ENCODE measurements around the gene BFSP2. TPM values are rescaled to one million over a fixed set of nuclear protein-coding genes. Genes with fewer than 3 reads are reported as not detected.
A peak's percentile ranks its signal among the peaks of the same experiment; 100 is the strongest.

BFSP2 gene
- polyA plus RNA-seq, 4 donors, result 0.14 to 0.56 (median 0.22) TPM; not detected in 1

- DNase-seq (ENCODE audit: low read depth in 4 of 4, low spot score in 2 of 4), result peak in 1 of 4 donors; percentile 12
Measured at GRCh38 chr3:133413161-133414020, 13.5 kb downstream of the BFSP2 start.

DNA sequence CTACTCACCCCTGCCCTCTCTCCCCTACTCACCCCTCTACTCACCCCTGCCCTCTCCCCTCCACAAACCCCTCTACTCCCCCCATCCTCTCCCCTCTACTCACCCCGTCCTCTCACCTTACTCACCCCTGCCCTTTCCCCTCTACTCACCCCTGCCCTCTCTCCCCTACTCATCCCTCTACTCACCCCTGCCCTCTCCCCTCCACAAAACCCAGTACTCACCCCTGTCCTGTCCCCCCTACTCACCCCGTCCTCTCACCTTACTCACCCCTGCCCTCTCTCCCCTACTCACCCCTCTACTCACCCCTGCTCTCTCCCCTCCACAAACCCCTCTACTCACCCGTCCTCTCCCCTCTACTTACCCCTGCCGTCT is 14.2 kb downstream of the BFSP2 start:
- DNase-seq (ENCODE audit: low read depth in 4 of 4, low spot score in 2 of 4), result no peak

GRCh38 chr3:133418361-133418760 is 18.5 kb downstream of the BFSP2 start:
- DNase-seq (ENCODE audit: low read depth in 4 of 4, low spot score in 2 of 4), result no peak

DNA sequence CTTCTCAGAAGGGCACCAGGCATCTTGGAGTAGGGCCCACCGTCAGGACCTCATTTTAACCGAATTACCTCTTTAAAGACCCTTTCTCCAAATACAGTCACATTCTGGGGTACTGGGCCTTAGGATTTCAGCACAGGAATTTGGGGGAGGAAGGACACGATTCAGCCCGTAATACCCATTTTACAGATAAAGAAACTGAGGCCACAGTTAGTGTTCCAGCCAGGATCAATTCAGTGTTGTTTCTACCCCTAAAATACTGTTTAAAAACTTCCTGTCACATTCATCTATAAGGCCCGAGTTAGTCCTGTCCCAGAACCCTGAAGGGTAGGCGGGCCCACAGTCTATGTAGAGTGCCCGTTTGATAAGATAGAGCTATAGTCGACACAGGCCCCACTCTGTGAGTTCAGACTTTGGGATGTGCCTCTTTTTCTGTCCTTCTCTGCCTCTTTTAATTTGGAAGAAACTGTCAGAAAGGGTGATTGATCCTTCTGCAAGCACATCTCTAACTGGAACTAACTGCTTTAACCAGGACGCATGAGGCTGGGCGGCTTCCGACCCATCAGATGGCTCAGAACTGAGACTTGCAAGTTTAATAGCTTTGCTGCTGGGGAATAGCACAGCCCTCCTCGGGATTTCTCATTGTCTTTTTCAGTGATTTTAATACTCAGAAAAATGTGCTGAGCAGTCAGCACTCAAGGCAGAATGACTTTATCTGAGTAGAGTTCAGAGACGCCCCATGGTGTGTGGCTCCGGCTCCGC is 19.5 kb downstream of the BFSP2 start:
- DNase-seq (ENCODE audit: low read depth in 4 of 4, low spot score in 2 of 4), result no peak

DNA sequence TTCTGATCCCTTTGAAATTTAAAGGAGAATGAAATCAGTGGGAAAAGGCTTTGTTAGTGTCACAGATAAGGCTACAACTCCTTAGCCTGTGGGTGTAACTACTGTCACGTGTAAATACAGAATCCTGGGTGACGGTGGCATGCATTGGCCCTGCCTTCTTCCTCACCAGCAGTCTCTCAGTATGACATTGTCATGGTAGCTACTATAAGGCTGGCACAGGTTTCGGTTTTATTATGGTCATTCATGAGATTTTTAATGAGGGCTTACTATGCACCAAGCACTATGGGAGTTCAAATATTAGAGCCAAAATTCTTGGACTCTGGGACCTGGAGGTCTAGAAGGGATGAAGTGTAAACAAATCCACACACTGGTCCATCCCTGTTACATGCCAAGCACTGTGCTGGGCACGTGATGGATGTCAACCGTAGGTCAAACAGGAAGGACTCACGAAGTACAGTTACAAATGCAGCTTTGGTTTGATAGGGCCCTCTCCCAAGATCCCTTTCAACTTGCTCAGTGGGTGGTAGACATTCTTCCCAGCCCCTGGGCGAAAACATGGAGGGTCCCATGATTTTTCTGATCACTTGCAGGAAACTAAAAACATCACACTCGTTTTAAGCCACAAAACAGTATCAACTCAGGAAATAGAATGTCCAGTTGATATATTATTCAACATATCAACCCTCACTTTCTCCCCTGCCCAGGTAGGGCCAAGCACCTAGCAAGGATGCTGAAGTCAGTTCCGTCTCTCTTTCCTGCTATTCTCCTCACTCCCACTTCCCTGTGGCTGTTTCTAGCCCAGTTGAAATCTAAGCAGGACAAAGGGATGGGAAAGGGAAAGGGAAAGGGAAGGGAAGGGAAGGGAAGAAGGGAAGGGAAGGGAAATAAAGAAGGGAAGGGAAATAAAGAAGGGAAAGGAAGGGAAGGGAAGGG is 25.3 kb downstream of the BFSP2 start:
- no peak for DNase-seq (ENCODE audit: low read depth in 4 of 4, low spot score in 2 of 4)

GRCh38 chr3:133425898-133426297 is 26.0 kb downstream of the BFSP2 start:
- DNase-seq (ENCODE audit: low read depth in 4 of 4, low spot score in 2 of 4), result no peak

- DNase-seq (ENCODE audit: low read depth in 4 of 4, low spot score in 2 of 4), result no peak
Measured at GRCh38 chr3:133426721-133427120, 26.9 kb downstream of the BFSP2 start.

DNA sequence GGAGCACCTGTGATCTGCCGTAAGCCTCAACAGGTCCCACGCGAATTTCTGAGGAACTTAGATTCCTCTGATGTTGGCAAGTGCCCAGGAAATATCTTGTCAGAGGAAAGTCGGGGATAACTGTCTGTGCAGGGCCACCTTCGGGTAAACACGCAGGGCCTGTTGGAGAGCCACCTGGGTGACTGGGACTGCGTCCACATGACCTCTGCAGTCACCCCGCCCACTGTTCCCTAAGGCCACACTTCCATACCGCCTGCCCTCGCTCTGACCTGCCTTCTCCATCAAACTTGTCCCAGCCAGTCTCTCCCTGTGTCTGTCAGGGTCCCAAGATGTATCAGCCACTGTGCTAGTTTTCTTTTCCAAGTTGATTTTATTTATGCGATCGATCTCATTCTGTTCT is 28.7 kb downstream of the BFSP2 start:
- DNase-seq (ENCODE audit: low read depth in 4 of 4, low spot score in 2 of 4), result no peak

DNA sequence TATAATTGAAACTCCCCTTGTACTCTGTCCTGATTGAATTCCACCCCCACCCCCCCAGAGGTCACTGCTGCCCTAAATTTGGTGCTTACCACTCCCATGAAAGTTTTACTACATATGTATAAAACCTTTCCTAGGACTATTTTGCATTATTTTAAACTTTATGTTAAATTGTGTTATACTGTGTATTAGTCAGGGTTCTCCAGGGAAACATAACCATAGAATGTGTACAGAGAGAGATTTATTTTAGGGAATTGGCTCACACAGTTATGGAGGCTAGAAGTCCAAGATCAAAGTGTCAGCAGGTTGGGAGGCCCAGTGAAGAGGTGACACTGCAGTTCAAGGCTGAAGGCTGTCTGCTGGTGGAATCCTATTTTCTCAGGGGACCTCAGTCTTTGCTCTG is 29.2 kb downstream of the BFSP2 start:
- DNase-seq (ENCODE audit: low read depth in 4 of 4, low spot score in 2 of 4), result no peak

DNA sequence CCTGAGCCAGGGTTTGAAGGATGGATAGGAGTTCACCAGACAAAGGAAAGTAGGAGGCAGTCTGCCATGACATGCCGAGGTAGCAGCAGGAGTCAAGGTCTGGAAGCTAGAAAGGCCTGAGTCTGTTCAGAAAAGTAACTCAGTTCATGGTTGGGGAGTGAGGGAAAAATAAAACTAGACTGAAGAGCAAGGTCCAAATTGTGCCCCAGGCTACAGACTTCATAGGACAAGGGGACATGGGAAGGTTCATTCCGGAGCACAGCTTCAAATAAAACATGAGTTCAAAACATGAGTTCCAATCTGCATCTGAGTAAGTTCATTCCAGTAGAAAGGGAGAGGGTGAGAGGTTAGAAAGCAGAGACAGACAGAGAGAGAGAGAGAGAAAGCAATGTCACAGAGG is 39.7 kb downstream of the BFSP2 start:
- DNase-seq (ENCODE audit: low read depth in 4 of 4, low spot score in 2 of 4), result no peak

GRCh38 chr3:133440652-133441051 is 40.8 kb downstream of the BFSP2 start:
- no peak for DNase-seq (ENCODE audit: low read depth in 4 of 4, low spot score in 2 of 4)

GRCh38 chr3:133441867-133442270 is 42.0 kb downstream of the BFSP2 start:
- DNase-seq (ENCODE audit: low read depth in 4 of 4, low spot score in 2 of 4), result no peak

DNA sequence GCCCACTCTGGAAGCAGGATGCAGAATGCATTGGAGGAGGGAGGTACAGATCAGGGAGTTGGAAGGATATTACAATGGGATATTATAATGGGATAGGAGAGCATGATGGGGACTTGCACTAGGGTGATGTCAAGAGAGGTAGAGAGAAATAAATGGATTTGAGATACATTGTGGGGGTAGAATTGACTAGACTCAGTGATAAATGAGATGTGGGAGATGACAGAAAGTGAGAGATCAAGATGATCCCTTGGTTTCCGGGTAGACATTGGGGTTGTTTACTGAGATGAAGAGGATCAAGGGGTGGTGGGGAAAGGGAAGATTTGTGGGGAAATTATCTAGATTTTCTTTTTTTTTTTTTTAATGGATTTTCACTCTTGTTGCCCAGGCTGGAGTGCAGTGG is 42.7 kb downstream of the BFSP2 start:
- DNase-seq (ENCODE audit: low read depth in 4 of 4, low spot score in 2 of 4), result no peak

GRCh38 chr3:133443649-133444422 is 44.0 kb downstream of the BFSP2 start:
- DNase-seq (ENCODE audit: low read depth in 4 of 4, low spot score in 2 of 4), result no peak

- DNase-seq (ENCODE audit: low read depth in 4 of 4, low spot score in 2 of 4), result no peak
Measured at GRCh38 chr3:133444423-133444774, 44.5 kb downstream of the BFSP2 start.

DNA sequence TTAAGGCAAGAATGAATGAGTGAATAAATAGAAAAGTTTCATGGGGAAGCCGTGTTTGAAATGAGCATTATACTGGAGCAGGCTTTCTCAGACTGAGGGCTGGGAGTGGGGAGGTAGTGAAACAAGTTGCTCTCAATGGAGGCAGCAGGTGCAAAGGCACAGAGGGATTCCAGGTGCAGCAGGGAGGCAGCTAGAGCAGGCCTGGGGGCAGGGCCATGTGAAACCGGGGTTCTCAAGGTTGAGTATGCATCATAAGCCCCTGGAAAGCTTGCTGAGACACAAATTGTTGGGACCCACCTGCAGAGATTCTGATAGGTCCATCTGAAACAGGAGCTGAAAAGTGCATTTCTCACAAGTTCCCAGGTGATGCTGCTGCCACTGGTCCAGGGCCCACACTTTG is 45.3 kb downstream of the BFSP2 start:
- no peak for DNase-seq (ENCODE audit: low read depth in 4 of 4, low spot score in 2 of 4)

DNA sequence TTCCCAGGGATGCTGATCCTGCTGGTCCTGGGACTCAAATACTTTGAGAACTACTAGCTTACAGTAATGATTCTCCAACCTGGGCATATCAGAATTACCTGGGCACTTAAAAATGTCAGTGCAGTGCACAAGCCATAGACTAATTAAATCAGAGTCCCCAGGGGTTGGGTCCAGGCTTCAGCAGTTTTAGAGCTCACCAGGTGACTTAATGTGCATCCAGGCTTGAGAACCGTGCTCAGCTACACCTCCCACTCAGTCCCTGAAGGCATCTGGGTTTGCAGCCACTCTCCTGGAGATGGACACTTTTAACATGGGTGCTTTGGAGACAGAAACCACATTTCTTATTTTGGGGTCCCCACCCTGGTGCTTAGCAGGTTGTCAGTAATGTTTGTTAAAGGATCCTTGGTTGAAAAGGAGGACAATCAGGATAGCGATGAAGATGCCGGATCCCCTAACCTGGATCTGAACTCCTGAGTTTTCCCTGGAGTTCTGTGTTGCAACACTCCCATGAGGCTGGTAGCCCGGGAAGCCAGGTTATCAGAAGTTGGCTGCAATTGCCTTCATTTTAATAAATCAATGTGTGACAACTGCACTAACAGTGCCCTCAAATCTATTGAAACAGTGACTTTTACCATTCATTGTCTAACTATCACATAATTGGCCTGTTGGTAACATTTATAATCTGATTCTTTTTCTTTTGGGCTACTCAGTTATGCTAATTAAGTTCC is 48.1 kb downstream of the BFSP2 start:
- DNase-seq (ENCODE audit: low read depth in 4 of 4, low spot score in 2 of 4), result no peak

DNA sequence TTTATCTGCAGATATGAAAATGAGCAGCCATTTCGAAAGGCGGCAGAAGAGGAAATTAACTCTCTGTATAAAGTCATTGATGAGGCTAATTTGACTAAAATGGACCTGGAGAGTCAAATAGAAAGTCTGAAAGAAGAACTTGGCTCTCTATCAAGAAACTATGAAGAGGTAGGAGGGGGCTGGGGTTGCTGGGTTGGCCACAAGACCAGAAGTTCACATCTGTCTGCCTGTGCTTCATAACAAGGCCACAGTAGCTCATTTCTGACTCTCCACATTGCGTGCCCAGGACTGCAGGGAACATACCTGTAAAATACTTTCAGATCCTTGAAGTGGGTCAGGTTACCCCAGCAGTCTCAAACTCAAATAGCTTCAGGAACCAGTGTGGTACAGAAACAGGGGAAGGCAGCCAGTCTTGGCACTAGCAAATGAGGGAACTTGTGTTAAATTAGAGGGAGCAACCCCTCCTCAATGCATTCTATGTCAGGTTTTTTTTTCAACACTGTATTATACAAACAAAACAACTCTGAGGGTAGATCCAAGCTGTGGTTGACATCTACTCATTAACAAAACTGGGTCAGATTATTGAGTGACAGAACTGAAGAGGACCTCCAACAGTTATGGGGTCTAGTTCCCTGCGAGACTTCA is 48.7 kb downstream of the BFSP2 start:
- DNase-seq (ENCODE audit: low read depth in 4 of 4, low spot score in 2 of 4), result no peak

DNA sequence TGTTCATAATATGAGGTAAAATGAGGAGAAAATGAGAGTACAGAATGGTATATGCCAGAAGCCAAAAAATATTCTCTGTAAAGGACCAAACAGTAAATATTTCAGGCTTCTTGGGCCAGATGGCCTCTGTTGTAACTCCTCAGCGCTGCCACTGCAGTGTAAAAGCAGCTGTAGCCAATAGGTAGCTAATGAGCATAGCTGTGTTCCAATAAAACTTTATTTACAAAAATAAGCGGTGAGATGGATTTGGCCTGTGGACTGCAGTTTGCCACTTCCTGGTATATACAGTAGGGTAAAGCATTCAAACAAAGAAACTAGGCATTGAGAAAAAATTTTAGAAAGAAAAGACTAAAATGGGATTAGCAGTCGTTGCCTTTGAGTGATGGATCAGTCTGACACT is 51.5 kb downstream of the BFSP2 start:
- DNase-seq (ENCODE audit: low read depth in 4 of 4, low spot score in 2 of 4), result no peak
